Left ventricle myocardium inferior (tissue), 1 donor: ENCODE measurements around the gene COL18A1. TPM values are rescaled to one million over a fixed set of nuclear protein-coding genes. Genes with fewer than 3 reads are reported as not detected.
A peak's percentile ranks its signal among the peaks of the same experiment; 100 is the strongest.

ENCODE experiments used
- DNase-seq: peaks from one replicate; pipeline ENCODE4 v3.0.0-alpha.2; 2020
- H3K27ac ChIP-seq: fragments of 200-600 bp; replicated peaks from 2 replicates; pipeline ENCODE4 v1.8.0; 2021
- H3K27me3 ChIP-seq: fragments of 200-600 bp; 2 replicates; pipeline ENCODE4 v1.8.0; 2021; ENCODE audit warnings: low read depth
- H3K36me3 ChIP-seq: fragments of 200-600 bp; 2 replicates; pipeline ENCODE4 v1.8.0; 2021
- H3K4me1 ChIP-seq: fragments of 200-600 bp; 2 replicates; pipeline ENCODE4 v1.8.0; 2021
- H3K4me3 ChIP-seq: fragments of 200-600 bp; 2 replicates; pipeline ENCODE4 v1.8.0; 2021; ENCODE audit warnings: mild to moderate bottlenecking, moderate library complexity
- H3K9me3 ChIP-seq: fragments of 200-600 bp; replicated peaks from 2 replicates; pipeline ENCODE4 v1.8.0; 2021
- intact Hi-C: fragments of 100-400 bp; cut with micrococcal nuclease; formaldehyde crosslinking; loops from one replicate; pipeline ENCODE4 v1.11.0; 2022
- total RNA-seq: library from RNA; stranded (reverse); fragmentation: NEBNext Ultra II Directional; extraction: Animal tissue kit (Norgen Biotek cat#: 25700); gene quantifications from one replicate; pipeline ENCODE4 v1.2.1, GENCODE V29; 2021
- TF ChIP-seq, protein P1 (sequence below): fragments of 200-600 bp; IDR thresholded peaks from 2 replicates; pipeline ENCODE4 v1.8.0; 2021; ENCODE audit warnings: antibody characterized with exemption, mild to moderate bottlenecking, borderline replicate concordance
- donor health status: DM: no; HTN: yes; CAD: no; lungs with severe emphysema.

COL18A1 gene
- total RNA-seq, 1 donor from 2014 or later: 66.5 TPM

- peaks cover 5% of the 10 kb centered on the region for H3K4me1 ChIP-seq
- TF ChIP-seq, protein P1, sequence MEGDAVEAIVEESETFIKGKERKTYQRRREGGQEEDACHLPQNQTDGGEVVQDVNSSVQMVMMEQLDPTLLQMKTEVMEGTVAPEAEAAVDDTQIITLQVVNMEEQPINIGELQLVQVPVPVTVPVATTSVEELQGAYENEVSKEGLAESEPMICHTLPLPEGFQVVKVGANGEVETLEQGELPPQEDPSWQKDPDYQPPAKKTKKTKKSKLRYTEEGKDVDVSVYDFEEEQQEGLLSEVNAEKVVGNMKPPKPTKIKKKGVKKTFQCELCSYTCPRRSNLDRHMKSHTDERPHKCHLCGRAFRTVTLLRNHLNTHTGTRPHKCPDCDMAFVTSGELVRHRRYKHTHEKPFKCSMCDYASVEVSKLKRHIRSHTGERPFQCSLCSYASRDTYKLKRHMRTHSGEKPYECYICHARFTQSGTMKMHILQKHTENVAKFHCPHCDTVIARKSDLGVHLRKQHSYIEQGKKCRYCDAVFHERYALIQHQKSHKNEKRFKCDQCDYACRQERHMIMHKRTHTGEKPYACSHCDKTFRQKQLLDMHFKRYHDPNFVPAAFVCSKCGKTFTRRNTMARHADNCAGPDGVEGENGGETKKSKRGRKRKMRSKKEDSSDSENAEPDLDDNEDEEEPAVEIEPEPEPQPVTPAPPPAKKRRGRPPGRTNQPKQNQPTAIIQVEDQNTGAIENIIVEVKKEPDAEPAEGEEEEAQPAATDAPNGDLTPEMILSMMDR: no peak
- no peak overlapping the region for H3K4me3 ChIP-seq
- H3K27ac ChIP-seq: no peak overlapping the region
- peaks cover 23% of the 10 kb centered on the region for H3K36me3 ChIP-seq
- H3K9me3 ChIP-seq: peaks cover 19% of the 10 kb centered on the region
- intact Hi-C loops: no loop called here
- H3K27me3 ChIP-seq: no peaks in the 10 kb centered on the region
- DNase-seq: no peak
These were observed 56.9 kb downstream of the COL18A1 start for GRCh38 chr21:45461806-45462341.

- H3K4me3 ChIP-seq: no peak overlapping the region
- intact Hi-C loops: no loop called here
- peak; percentile 12 for DNase-seq
- H3K27me3 ChIP-seq: no peaks in the 10 kb centered on the region
- TF ChIP-seq, protein P1: no peak
- H3K36me3 ChIP-seq: peaks cover 31% of the 10 kb centered on the region
- no peaks in the 10 kb centered on the region for H3K4me1 ChIP-seq
- peaks cover 19% of the 10 kb centered on the region for H3K9me3 ChIP-seq
- H3K27ac ChIP-seq: no peak overlapping the region
These were observed 58.9 kb downstream of the COL18A1 start for GRCh38 chr21:45463871-45464270.

DNA sequence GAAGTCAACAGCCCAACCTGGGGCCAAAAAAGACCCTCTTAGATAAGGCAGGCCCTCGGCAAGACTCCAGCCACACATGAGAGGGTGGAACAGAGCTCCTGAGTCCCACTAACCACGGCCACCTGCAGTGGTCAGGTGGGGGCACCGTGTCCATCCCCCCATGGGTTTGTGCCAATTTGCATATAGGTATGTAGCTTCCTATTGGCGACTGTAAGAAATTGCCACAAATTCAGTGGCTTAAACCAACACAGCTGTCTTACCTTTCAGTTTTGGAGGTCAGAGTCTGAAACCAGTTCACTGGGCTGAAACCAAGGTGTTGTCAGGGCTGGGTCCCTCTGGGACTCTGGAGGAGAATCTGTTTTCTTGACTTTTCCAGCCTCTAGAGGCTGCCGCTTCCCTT, 59.3 kb downstream of the COL18A1 start:
- Histone ChIP-seq H3K9me3 (peaks cover 19% of the 10 kb centered on the region), H3K27me3 (no peaks in the 10 kb centered on the region), H3K27ac (no peak overlapping the region), H3K36me3 (peaks cover 32% of the 10 kb centered on the region), H3K4me3 (no peak overlapping the region), H3K4me1 (peaks cover 4% of the 10 kb centered on the region)
- TF ChIP-seq, protein P1: no peak
- intact Hi-C loops: no loop called here
- peak; percentile 4 for DNase-seq

DNA sequence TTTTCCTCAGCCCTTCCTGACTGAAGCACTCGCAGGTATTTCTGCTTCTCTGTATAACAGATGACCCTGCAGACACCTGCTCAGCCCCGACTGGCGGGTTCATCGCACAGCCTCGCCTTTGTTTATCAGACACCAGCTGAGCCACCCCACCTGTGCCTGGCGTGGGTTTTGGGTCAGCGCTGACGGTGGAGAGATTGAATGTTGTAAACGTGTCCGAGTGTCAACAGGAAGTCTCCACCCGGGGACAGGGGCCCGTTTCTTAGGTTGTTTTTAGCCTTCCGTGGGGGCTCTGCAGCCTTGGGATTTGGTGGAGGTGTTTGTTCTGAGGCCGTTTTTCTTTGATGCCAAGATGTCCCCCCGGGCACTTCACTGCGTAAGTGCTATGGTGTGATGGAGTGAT, 60.1 kb downstream of the COL18A1 start:
- H3K27me3 ChIP-seq: no peaks in the 10 kb centered on the region
- H3K27ac ChIP-seq: no peak overlapping the region
- H3K9me3 ChIP-seq: peaks cover 19% of the 10 kb centered on the region
- peaks cover 28% of the 10 kb centered on the region for H3K36me3 ChIP-seq
- intact Hi-C loops: no loop called here
- peaks cover 12% of the 10 kb centered on the region for H3K4me1 ChIP-seq
- TF ChIP-seq, protein P1: no peak
- DNase-seq: peak; percentile 15
- no peak overlapping the region for H3K4me3 ChIP-seq

DNA sequence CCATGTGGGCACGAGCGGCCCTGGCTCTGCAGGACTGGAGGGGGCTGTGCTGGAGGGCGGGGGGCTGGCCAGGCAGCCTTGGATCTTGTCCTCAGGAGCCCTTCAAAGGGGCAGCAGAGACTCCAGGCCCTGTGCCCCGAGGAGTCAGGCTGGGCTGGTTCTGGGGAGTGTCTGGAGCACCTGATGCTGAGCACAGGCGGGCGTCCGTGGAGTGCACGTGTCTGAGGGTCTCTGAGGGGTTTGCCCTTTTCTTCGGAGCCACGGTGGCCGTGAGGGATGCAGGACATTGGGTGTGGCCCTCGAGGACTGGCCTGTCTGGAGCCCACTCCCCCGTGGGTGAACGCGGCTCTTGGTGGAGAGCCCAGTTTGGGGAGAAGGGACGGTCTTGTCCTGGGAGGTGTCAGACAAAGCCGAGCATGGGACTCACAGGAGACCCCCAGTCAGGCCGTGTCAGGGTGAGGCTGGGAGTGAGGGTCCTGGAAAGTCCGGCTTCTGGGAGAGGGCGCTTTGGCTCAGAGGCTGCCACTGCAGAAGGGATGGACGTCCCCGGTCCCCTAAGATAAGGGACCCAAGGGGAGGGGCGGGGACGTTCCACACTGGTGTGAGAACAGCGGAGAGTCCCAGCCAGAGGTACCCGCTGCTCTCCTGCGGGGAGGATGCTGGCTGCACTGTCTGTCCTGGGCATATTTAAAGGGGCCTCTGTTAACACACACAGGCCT, 60.8 kb downstream of the COL18A1 start:
- DNase-seq: peak; percentile 16
- Histone ChIP-seq H3K27me3 (no peaks in the 10 kb centered on the region), H3K4me3 (no peak overlapping the region), H3K4me1 (peaks cover 19% of the 10 kb centered on the region), H3K9me3 (peaks cover 18% of the 10 kb centered on the region), H3K36me3 (peaks cover 24% of the 10 kb centered on the region), H3K27ac (no peak overlapping the region)
- TF ChIP-seq, protein P1: no peak
- intact Hi-C loops: no loop called here
